T-helper 1 cell treated with Interleukin-12 subunit alpha and Interleukin-12 subunit beta and Interleukin-4 antibody, amounts not matched to agents 30 μg/mL and 1 μg/mL, for 36 hours (primary cell): Measurements from ENCODE around the gene ARFIP1.
"Not testable (repeated sequence)": the region's sequence is repeated elsewhere in the genome, so short reads cannot be mapped to it uniquely, and the experiment has no call there.

ENCODE experiments used
- H3K27ac Mint-ChIP-seq: one replicate; pipeline ENCODE4 v1.8.0; 2021; ENCODE audit warnings: mild to moderate bottlenecking, mixed read lengths
- H3K27me3 Mint-ChIP-seq: one replicate; pipeline ENCODE4 v1.8.0; 2021; ENCODE audit warnings: low read depth, mixed read lengths
- H3K36me3 Mint-ChIP-seq: one replicate; pipeline ENCODE4 v1.8.0; 2021; ENCODE audit warnings: low read depth, mixed read lengths
- H3K4me1 Mint-ChIP-seq: one replicate; pipeline ENCODE4 v1.8.0; 2021; ENCODE audit warnings: low read depth, mixed read lengths
- H3K4me3 Mint-ChIP-seq: one replicate; pipeline ENCODE4 v1.8.0; 2021; ENCODE audit warnings: mild to moderate bottlenecking, moderate library complexity, mixed read lengths
- H3K9me3 Mint-ChIP-seq: one replicate; pipeline ENCODE4 v1.8.0; 2021; ENCODE audit warnings: mixed read lengths

The ARFIP1 gene

GRCh38 chr4:152847376-152847775 is 67.6 kb downstream of the ARFIP1 start:
- no peaks in the 10 kb centered on the region for H3K27me3 Mint-ChIP-seq
- H3K36me3 Mint-ChIP-seq: peaks cover 11% of the 10 kb centered on the region
- no peak overlapping the region for H3K27ac Mint-ChIP-seq
- H3K4me1 Mint-ChIP-seq: peaks cover 20% of the 10 kb centered on the region
- H3K9me3 Mint-ChIP-seq: peaks cover 12% of the 10 kb centered on the region
- no peak overlapping the region for H3K4me3 Mint-ChIP-seq

GRCh38 chr4:152848508-152848907 is 68.8 kb downstream of the ARFIP1 start:
- Mint-ChIP-seq H3K27ac (no peak overlapping the region), H3K4me3 (no peak overlapping the region), H3K9me3 (peaks cover 16% of the 10 kb centered on the region), H3K36me3 (peaks cover 15% of the 10 kb centered on the region), H3K27me3 (no peaks in the 10 kb centered on the region), H3K4me1 (peaks cover 20% of the 10 kb centered on the region)

- Mint-ChIP-seq H3K27me3 (no peaks in the 10 kb centered on the region), H3K4me3 (no peak overlapping the region), H3K27ac (no peak overlapping the region)
Observed at GRCh38 chr4:152849350-152849749, 69.6 kb downstream of the ARFIP1 start.

GRCh38 chr4:152850377-152850776 is 70.6 kb downstream of the ARFIP1 start:
- H3K27ac Mint-ChIP-seq: no peak overlapping the region
- peaks cover 20% of the 10 kb centered on the region for H3K4me1 Mint-ChIP-seq
- no peak overlapping the region for H3K4me3 Mint-ChIP-seq
- no peaks in the 10 kb centered on the region for H3K27me3 Mint-ChIP-seq
- peaks cover 27% of the 10 kb centered on the region for H3K9me3 Mint-ChIP-seq
- H3K36me3 Mint-ChIP-seq: peaks cover 22% of the 10 kb centered on the region

More at GRCh38 chr4:152849350-152849749, 69.6 kb downstream of the ARFIP1 start:
- peaks cover 19% of the 10 kb centered on the region for H3K36me3 Mint-ChIP-seq
- peaks cover 22% of the 10 kb centered on the region for H3K9me3 Mint-ChIP-seq
- peaks cover 20% of the 10 kb centered on the region for H3K4me1 Mint-ChIP-seq

- Mint-ChIP-seq H3K4me3 (no peak overlapping the region), H3K9me3 (peaks cover 32% of the 10 kb centered on the region), H3K36me3 (peaks cover 22% of the 10 kb centered on the region), H3K27ac (no peak overlapping the region), H3K27me3 (no peaks in the 10 kb centered on the region), H3K4me1 (peaks cover 18% of the 10 kb centered on the region)
Observed at GRCh38 chr4:152851226-152851625, 71.5 kb downstream of the ARFIP1 start.

- Mint-ChIP-seq H3K4me3 (no peak overlapping the region), H3K27ac (no peak overlapping the region), H3K36me3 (peaks cover 22% of the 10 kb centered on the region), H3K4me1 (peaks cover 16% of the 10 kb centered on the region), H3K27me3 (no peaks in the 10 kb centered on the region), H3K9me3 (peaks cover 32% of the 10 kb centered on the region)
Observed at GRCh38 chr4:152853293-152853692, 73.5 kb downstream of the ARFIP1 start.

- Mint-ChIP-seq H3K36me3 (peaks cover 22% of the 10 kb centered on the region), H3K4me1 (peaks cover 16% of the 10 kb centered on the region), H3K9me3 (peaks cover 32% of the 10 kb centered on the region)
- H3K4me3 Mint-ChIP-seq, H3K27ac Mint-ChIP-seq, H3K27me3 Mint-ChIP-seq: not testable (repeated sequence)
Observed at GRCh38 chr4:152854016-152854415, 74.3 kb downstream of the ARFIP1 start.

- Mint-ChIP-seq H3K36me3 (peaks cover 15% of the 10 kb centered on the region), H3K4me3 (no peak overlapping the region), H3K27me3 (no peaks in the 10 kb centered on the region), H3K27ac (no peak overlapping the region), H3K4me1 (no peaks in the 10 kb centered on the region), H3K9me3 (peaks cover 25% of the 10 kb centered on the region)
Observed at GRCh38 chr4:152856960-152857359, 77.2 kb downstream of the ARFIP1 start.

GRCh38 chr4:152858934-152859333 is 79.2 kb downstream of the ARFIP1 start:
- H3K4me3 Mint-ChIP-seq: no peak overlapping the region
- H3K4me1 Mint-ChIP-seq: no peaks in the 10 kb centered on the region
- H3K36me3 Mint-ChIP-seq: peaks cover 5% of the 10 kb centered on the region
- no peak overlapping the region for H3K27ac Mint-ChIP-seq
- no peaks in the 10 kb centered on the region for H3K27me3 Mint-ChIP-seq
- H3K9me3 Mint-ChIP-seq: peaks cover 14% of the 10 kb centered on the region

- Mint-ChIP-seq H3K36me3 (peaks cover 2% of the 10 kb centered on the region), H3K27me3 (no peaks in the 10 kb centered on the region), H3K4me3 (no peak overlapping the region), H3K27ac (no peak overlapping the region), H3K9me3 (peaks cover 5% of the 10 kb centered on the region), H3K4me1 (no peaks in the 10 kb centered on the region)
Observed at GRCh38 chr4:152860046-152860445, 80.3 kb downstream of the ARFIP1 start.

GRCh38 chr4:152862608-152863007 is 82.9 kb downstream of the ARFIP1 start:
- Mint-ChIP-seq H3K36me3 (peaks cover 4% of the 10 kb centered on the region), H3K27me3 (no peaks in the 10 kb centered on the region), H3K4me3 (no peak overlapping the region), H3K4me1 (no peaks in the 10 kb centered on the region), H3K9me3 (no peaks in the 10 kb centered on the region), H3K27ac (no peak overlapping the region)

- no peak overlapping the region for H3K4me3 Mint-ChIP-seq
- peaks cover 4% of the 10 kb centered on the region for H3K36me3 Mint-ChIP-seq
Observed at GRCh38 chr4:152864361-152864760, 84.6 kb downstream of the ARFIP1 start.

GRCh38 chr4:152866432-152866993 is 86.8 kb downstream of the ARFIP1 start:
- H3K36me3 Mint-ChIP-seq, H3K4me1 Mint-ChIP-seq, H3K4me3 Mint-ChIP-seq, H3K27ac Mint-ChIP-seq, H3K9me3 Mint-ChIP-seq, H3K27me3 Mint-ChIP-seq: not testable (repeated sequence)

More at GRCh38 chr4:152864361-152864760, 84.6 kb downstream of the ARFIP1 start:
- Mint-ChIP-seq H3K4me1 (no peaks in the 10 kb centered on the region), H3K27me3 (no peaks in the 10 kb centered on the region), H3K9me3 (no peaks in the 10 kb centered on the region), H3K27ac (no peak overlapping the region)

- H3K4me1 Mint-ChIP-seq: no peaks in the 10 kb centered on the region
- H3K4me3 Mint-ChIP-seq: no peak overlapping the region
- H3K9me3 Mint-ChIP-seq: peaks cover under 1% of the 10 kb centered on the region
- H3K27ac Mint-ChIP-seq: no peak overlapping the region
- H3K36me3 Mint-ChIP-seq: peaks cover 13% of the 10 kb centered on the region
- H3K27me3 Mint-ChIP-seq: no peaks in the 10 kb centered on the region
Observed at GRCh38 chr4:152870606-152871005, 90.9 kb downstream of the ARFIP1 start.

GRCh38 chr4:152875261-152875660 is 95.5 kb downstream of the ARFIP1 start:
- Mint-ChIP-seq H3K27ac (no peak overlapping the region), H3K27me3 (no peaks in the 10 kb centered on the region), H3K4me3 (no peak overlapping the region), H3K36me3 (peaks cover 43% of the 10 kb centered on the region), H3K9me3 (peaks cover 20% of the 10 kb centered on the region), H3K4me1 (no peaks in the 10 kb centered on the region)

- Mint-ChIP-seq H3K4me1 (no peaks in the 10 kb centered on the region), H3K36me3 (peaks cover 45% of the 10 kb centered on the region), H3K27me3 (no peaks in the 10 kb centered on the region), H3K4me3 (no peak overlapping the region), H3K27ac (no peak overlapping the region), H3K9me3 (peaks cover 20% of the 10 kb centered on the region)
Observed at GRCh38 chr4:152877868-152878267, 98.1 kb downstream of the ARFIP1 start.
